Right renal pelvis (tissue), 4 donors: ENCODE results near the gene ARL10. TPM values are rescaled to one million over a fixed set of nuclear protein-coding genes. Genes with fewer than 3 reads are reported as not detected.

Experiments used
- DNase-seq, 4 donors: peaks; one replicate each; pipeline ENCODE4 v3.0.0-alpha.2; 2013; ENCODE audit warnings: low read depth in 4 of 4, low spot score in 3 of 4, missing footprints in 1 of 4
- polyA plus RNA-seq, 4 donors: library from polyadenylated mRNA; unstranded; fragments of 120-200 nt; gene quantifications; one replicate each; pipeline ENCODE4 v1.2.1, GENCODE V29; 2013; ENCODE audit not compliant: insufficient read length in 4 of 4

The ARL10 gene
- 10 to 100 TPM; 11.1 to 13.1 (median 12.3) TPM for polyA plus RNA-seq

DNA sequence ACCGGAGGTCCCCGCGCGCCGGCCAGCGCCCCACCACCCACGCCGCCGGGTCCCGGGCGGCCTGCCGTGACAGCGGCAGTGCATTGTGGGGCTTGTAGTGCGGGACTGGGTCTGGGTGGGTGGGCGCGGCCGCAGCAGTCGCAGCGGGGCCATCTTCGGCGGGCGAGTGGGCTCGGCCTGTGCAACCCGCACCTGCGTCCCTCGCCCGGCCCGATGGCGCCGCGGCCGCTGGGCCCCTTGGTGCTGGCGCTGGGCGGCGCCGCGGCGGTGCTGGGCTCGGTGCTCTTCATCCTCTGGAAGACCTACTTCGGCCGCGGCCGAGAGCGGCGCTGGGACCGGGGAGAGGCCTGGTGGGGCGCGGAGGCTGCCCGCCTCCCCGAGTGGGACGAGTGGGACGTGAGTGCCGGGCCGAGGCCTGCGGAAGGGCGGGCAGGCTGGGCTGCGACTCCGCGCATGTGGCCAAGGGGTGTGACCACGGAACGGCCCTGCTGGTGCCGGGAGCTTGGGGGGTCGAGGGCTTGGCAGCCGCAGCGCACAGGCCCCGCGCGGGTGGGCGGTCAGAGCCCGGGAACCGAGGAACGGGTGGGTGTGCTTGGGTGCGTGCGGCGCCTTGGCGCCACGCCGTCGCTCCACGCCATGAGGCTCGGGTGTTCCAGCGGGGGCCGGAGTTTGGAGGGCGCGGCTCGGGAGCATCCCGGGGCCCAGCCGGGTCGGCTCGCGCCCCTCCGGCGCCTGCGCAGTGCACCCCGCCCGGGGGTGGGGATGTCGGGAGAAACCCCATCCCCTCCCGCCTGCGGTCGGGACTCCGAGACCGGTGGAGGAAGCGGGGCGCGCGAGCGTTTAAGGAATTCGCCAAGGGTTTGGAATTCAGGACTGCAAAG lies at the start of gene ARL10:
Gene ARL10, plus strand, starts transcription at position 137 of the 881 bp plus-strand sequence. Its CDS starts 77 bp downstream, at position 214.
- DNase-seq = peak in 2 of 4 donors; percentile 14 to 31

DNA sequence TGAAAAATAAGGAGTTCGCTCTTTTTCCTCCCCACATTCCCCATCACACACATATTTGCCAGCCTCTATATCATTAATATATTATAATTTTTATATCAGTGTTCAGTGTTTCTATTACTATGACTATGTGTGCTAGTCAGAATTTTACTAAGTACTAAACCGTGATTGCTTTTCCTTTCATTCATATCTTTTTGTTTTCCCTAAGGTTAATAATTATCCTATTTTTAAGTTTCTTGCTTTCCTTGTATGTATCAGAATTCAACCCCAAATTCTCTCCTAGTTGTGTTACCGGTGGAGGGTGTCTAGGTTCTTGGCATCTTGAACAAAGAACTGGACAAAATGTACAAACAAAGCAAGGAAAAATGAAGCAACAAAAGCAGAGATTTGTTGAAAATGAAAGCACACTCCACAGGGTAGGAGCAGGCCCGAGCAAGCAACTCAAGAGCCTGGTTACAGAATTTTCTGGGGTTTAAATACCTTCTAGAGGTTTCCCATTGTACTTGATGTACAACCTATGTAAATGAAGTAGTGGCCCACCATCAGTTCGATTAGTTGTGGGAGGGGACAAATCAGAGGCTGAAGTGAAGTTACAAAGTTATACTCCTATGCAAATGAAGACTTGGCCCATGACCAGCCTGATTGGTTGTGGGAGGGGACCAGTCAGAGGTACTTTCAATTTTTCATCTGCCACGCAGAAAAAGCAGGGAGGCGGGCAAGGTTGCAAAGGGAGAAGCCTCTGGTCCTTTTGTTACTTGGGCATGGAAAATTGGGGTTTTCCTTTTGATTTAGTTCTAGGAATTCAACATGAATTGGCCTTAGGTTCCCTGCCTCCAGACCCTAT lies 47.5 kb upstream of the ARL10 start:
- DNase-seq = no peak

DNA sequence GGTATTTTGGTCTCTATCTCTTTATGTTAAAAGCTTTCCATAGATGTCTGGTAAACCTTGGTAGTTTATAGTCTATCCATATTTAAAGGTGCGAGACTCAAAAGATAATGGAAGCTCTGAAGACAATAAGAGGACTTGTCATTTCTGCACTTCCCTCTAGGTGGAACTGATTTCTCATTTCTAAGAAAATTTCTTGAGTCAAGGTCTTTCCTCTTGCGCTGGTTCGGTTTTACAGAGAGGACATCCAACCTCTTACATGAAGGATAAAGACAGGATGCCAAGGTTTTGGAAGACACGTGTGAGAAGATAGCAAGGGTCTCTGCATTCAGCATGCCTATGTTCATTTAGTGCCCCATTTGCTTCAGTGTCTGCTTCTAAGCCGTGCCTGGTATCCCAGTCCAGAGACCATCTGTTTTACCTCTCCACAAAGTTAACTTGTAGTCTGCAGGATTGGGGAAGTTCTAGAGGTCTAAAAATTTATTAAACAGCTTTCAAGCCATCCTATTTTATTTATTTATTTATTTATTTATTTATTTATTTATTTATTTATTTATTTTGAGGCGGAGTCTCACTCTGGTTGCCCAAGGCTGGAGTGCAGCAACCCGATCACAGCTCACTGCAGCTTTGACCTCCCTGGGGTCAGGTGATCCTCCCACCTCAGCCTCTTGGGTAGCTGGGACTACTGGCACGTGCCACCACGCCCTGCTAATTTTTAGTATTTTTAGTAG lies 45.3 kb upstream of the ARL10 start:
- no peak for DNase-seq

DNA sequence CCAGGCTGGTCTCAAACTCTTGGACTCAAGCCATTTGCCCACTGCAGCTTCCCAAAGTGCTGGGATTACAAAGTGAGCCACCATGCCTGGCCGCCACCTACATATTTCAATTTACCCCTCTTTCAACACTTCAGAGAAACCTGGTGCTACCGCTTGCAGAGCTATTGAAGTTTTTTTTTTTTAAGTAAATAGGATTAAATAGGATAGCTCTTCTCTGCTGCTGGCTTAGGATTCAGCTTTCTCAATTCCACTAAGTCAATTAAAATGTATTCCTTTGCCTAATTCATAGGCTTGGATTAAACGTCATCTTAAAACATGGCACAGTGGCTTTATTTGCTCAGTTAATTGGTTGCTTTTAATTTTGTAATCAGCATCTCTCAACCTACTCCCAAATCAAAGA lies 44.7 kb upstream of the ARL10 start:
- no peak for DNase-seq

DNA sequence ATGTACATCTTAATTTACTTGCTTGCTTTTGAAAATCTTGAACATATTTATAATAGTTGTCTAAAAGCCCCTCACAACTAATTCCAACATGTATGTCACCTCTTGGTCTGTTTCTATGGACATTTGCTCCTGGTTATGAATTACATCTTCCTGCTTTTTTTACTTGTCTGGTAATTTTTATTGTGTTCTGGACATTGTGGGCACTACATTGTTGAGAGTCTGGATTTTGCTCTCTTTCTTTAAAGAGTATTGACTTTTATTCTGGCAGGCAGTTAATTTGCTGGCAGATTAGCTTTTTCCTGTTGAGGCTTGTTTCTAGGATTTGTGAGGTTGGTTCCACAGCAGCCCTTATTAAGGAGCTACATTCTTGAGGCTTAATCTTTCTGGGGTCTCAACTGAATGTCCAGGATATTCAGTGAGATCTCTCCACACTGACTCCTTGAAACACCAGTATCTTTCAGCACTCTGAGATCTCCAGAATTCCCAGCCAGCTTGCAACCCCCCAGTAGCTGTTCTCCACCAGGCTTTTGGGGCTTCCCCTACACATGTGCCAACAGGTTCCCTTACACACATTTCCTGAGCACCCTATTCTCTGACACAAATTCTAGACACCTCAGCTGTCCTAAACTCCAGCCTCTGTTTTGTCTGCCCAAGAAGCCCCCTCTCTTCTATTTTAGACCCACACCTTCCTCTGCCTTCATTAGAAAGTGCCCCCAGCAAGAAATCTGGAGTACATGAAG lies 31.1 kb upstream of the ARL10 start:
- no peak for DNase-seq

GRCh38 chr5:176337913-176338312 lies 27.4 kb upstream of the ARL10 start:
- no peak for DNase-seq

DNA sequence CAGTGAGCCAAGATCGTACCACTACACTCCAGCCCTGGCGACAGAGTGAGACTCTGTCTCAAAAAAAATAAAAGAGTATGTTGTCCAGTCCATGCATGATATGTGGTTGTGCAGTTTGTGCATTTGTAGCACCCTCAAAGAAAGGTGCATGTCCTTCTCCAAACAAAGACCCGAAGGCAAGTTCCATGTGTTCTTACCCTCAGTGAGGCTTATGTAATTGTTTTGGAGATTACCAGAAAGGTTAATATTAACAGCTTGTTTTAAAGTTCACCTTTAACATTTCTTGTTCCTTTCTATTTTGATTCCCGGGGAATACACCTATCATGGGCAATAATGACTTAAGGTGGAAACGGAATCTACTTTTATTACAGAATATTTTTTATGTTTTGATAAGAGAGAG lies 26.0 kb upstream of the ARL10 start:
- DNase-seq = no peak

- no peak for DNase-seq
Measured at GRCh38 chr5:176341325-176342157, 23.7 kb upstream of the ARL10 start.

DNA sequence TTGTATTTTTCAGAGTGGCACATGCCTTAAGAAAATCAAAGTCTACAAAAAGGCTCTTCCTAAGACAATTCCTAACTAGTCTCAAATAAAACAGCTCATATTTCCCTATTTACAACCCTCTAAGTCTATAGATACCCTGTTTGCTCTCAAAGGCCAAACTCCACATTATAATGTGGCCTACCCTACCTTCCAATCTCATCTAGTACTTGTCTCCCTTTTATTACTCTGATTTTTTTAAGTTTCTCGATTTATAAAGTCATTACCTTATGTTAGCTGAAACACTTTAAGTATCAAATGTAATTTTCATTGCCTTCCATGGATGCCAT lies 23.2 kb upstream of the ARL10 start:
- no peak for DNase-seq

- no peak for DNase-seq
Measured at GRCh38 chr5:176342766-176343458, 22.4 kb upstream of the ARL10 start.

DNA sequence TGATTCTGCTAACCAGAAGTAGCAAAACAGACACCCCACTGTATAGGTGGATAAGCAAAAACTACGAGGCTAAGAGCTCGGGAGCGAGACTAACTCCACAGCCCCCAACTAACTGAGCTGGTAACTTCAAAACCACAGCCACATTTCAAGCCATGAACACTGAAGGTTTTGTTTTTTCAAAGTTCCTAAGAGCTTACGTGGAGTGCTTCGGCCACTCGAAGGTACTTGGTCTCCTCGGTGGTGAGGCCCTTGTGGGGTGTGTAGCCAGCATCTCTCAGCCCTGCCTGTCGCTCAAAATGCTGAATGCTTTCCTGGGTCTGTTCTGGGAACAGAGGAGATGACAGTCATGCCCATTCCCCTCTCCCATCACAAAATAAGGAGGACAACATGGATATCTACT lies 14.9 kb upstream of the ARL10 start:
- no peak for DNase-seq

- no peak for DNase-seq
Measured at GRCh38 chr5:176352116-176352878, 13.0 kb upstream of the ARL10 start.

- DNase-seq = no peak
Measured at GRCh38 chr5:176353533-176353932, 11.8 kb upstream of the ARL10 start.

DNA sequence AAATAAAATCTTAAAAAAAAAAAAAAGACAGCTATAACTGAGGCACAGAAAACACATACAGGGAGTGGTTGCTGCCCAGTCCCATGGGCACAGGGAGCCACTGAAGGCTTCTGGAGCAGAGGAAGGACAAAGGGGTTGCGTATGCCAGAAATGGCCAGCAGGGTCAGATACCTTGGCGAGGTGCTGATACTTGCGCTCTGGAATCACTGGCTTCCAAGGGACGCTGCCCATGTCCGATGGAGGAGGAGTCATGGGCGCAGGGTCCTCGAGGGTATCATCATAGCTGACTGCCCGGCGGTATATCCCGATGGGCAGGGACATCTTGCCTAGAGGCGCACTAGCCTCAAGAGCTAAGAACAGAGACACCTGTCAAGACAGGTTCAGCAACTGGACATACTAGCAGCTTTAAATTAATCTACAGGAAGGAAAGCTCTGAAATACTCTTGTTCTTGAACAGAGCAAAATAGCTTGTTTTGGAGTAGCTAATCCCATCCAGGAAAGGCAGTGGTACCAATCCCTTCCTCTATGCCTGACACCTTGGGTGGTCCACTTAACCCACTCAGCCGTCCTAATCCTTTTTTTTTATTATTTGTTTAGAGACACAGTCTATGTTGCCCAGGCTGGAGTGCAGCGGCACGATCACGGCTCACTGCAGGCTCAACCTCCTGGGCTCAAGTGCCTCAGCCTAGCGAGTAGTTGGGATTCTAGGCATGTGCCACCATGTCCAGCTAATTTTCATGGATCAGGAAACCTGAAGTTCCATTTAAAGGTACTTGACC lies 9.7 kb upstream of the ARL10 start:
- DNase-seq = no peak

GRCh38 chr5:176356179-176356566 lies 9.1 kb upstream of the ARL10 start:
- no peak for DNase-seq

GRCh38 chr5:176359658-176360057 lies 5.6 kb upstream of the ARL10 start:
- no peak for DNase-seq

GRCh38 chr5:176360894-176361436 lies 4.3 kb upstream of the ARL10 start:
- DNase-seq = peak in 2 of 4 donors; percentile 8 to 13
